GM03348 (cell line): Measurements from ENCODE around the gene CAMK4.
"Not testable (repeated sequence)": the region's sequence is repeated elsewhere in the genome, so short reads cannot be mapped to it uniquely, and the experiment has no call there.

Source experiments
- DNase-seq: peaks from one replicate; pipeline ENCODE4 v3.0.0; 2012; ENCODE audit warnings: low spot score

Gene CAMK4

DNA sequence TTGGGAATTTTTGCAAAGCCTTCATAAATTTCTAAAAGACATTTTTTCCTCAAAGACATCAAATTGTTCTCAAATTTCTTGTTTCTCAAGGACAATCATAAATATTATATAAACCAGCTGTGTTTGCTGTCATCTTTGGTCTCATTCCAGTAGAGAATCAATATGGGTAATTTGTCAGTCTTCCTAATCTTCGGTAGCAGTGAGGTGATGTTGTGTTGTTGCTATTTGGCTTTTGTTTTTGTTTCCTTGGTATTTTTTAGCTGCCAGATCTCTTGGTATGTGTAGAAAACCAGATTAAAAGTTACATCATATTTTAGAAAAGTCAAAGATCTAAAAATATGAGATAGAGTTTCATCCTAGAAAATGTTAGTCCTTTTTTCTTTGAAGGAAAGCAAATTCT lies 87.5 kb downstream of the CAMK4 start:
- DNase-seq, result no peak

DNA sequence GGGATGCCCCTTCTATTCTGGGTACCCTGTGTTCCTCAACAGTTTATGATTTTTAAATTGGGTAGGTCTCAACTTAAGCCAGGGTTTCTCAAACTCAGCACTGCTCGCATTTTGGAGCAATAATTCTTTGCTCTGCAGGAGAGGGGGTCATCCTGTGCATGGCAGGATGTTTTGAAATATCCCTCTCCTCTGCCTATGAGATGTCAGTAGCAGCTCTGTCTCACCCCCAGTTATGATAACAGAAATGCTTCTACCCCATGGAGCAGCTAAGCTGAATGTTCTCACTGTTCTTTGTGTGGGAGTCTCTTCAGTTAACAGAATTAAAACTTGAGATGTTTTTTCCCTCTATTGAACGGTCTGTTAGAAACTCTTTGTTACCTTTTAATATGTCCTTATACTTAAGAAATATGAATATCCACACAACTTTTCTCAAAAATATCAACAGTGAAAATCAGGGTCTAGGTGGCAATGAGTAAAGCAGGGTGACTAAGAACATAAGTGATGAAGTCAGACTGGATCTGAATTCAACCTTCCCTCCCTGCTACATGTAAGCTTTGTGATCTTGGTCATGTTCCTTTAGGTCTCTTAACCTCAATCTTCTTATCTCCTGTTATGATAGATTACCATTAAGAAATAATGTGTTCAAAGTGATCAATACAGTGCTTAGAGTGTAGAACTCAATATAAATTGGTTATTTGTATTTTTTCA lies 89.0 kb downstream of the CAMK4 start:
- DNase-seq, result no peak

DNA sequence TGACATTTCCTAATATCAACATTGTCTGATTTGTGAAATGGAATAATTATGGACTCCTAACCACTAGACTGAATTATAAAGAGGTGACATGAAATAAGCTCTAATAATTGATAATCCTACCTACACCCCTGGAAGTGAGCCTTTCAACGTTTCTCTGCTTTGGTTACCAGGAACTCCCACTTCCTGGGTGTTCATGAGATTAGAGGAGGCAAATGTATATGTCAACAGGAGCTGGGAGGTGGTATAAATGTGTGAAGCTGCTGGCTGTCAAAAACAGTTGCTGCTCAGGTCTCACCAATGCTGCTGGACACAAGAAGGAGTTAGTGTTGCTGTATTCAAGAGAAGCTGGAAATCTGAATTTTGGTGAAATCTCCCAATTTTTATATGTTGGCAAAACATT lies 96.8 kb downstream of the CAMK4 start:
- DNase-seq, result no peak

DNA sequence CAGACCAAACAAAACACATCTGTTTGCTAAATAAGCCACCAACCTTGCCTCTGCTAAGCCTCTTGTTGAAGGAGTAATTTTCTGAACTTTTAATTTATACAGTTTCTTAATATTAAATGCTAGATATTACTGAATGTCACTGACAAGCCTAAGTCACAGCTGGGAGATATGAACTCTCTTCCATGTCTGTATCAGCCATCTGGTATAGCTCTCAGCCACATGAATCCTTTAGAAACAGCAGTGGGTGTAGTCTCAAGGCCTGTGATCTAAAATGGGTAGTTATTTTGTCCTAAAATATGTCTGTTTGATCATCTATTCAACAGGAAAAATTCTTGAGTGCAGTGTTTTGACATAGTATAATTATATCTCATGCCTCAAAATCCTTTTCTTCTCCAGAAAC lies 97.2 kb downstream of the CAMK4 start:
- no peak for DNase-seq

DNA sequence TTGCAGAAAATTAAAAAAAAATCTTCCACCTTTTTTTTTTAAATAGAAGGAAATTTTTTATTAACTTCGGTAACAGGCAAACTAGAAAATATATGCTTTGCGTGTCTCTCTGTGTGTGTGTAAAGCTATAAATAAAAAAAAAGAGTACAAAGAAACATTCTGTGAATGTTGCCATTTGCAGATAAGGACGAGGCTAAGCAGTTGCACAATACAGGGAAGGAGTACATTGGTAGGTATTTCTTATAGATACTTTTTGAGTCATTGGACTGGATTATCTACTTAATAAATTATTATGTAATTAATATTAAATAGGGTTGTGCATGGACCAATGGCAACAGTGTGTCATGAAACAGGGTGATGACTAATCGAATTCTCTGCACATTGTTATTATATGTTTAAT lies 102.4 kb downstream of the CAMK4 start:
- DNase-seq, result no peak

DNA sequence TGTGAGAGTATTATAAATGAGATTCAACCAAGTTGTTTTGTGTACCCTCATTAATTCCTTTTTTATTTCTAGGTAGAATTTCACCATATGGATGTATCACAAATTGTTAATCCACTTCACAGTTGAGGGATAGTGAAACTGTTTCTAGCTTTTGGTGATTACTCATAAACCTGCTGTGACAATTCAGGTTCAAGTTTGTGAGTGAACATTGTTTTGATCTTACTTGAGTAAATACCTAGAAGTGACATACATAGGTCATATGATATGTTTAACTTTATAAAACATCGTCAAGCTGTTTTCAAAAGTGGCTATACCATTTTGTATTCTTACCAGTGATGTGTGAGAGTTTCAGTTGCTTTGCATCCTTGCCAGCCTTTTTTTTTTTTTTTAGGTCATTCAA lies 112.9 kb downstream of the CAMK4 start:
- DNase-seq, result no peak

DNA sequence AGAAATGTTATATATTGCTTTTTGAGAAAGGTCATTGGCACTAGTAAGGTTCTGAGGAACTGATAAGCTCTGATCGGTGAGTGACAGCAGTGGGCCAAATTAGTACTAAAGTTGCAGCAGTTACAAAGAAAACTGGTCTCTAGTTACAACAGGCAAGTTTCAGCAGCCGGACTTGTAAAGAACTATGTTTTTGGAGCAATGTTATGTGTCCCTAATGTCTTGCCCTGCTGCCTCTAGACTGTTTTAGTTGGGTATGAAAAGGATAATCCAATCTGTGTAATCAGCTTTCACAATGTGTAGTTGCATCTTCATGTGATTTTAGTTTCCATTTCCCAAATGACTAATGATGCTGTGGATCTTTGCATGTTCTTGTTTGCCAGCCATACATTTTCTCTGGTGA lies 113.5 kb downstream of the CAMK4 start:
- no peak for DNase-seq

DNA sequence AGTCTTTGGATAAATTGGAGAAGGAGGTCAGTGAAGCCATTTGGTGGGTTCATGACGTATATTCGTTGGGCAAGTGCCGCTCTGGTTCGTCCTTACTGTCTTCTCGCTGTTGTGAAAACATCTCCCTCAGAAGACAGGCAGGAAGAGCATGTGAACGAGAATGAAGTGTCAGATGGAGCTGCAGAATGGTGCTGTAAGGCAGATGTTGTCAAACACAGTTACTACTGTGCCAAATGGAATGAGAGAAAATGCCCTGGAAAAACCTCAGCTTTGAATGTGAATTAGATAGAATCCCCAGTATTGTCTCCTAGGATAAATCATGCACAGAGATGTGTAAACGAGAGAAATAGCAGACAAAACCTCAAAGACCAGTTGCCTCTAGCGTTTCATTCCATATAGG lies 121.5 kb downstream of the CAMK4 start:
- peak; percentile 16 for DNase-seq

DNA sequence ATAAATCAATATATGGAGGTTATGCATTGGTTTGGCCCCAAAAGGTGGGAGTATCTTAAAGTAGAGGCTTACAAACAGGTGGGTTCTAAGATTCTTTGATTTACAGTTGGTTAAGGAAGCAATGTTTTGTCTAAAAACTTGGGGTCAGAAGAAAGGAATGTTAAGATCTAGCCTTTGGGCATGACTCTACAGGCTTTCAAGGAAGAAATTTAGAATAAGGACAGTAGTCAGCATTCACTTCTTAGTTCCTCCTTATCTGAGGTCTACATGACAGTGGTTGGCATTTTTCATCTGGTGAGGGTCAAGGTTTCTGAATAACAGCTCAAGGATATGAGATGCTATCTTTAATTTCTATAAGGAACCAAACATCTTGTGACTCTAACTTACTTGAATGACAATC lies 122.8 kb downstream of the CAMK4 start:
- no peak for DNase-seq

DNA sequence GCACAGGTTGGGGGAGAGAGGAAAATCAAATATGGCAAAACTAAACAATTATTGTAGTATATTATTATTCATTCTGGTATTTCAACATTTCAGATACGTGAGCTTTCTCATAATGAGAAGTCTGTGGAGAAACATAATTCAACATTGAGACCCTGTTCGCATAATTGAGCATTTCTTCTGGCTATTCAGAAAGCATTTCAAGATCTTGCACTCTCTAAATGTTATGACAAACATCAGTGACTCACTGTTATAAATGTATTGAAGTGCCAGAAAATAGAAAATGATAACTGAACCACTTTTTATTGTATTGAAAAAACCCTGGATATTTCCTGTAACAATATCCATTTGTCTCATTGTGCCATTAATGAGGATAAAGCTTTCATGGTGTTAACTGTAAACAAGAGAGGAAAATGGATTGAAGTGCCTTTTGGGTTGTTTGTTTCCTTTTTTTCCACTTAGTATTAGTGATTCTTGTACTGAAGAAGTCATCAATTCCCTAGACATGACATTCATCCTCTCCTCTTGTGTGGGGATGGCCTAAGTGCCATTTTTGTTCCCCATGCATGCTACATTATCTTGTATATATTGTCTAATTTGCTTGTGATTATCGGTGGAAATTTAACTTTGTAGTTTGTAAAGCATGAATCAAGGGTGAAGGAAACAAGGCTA lies 124.6 kb downstream of the CAMK4 start:
- no peak for DNase-seq

DNA sequence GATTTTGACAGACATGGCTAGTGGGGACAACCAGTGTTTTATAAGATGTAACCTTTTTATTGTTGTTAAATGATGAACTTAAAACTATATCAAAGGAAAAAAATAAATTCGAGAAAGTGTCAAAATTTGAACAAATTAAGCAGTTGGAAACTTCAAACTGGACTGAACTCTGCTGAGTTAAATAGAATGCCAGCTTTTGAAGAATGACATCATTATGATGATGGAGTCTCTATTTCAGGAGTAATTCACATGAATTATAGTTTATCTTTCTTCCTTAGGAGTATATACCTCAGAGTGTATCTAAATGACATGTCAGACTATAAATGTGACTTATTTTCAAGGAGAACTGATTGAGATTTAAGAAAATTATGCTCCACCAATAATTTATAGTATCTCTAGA lies 125.2 kb downstream of the CAMK4 start:
- DNase-seq, result no peak

DNA sequence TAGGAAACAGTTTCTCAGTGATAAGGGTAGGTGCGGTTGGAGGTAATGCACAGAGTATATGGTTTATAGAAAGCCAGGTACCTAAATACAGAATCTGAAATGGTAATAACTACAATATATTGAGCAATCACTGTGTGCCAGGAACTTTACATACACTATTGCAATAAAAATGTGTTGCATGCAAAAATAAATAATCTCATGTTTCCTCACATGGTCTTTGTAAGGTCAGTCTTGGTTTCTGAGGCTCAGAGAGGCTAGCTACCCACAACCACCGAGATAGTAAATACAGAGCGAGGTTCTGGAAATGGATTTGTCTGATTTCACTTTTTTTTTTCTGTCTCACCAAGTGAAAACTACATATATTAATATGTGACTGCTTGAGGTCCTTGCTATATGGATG lies 128.9 kb downstream of the CAMK4 start:
- DNase-seq, result no peak

DNA sequence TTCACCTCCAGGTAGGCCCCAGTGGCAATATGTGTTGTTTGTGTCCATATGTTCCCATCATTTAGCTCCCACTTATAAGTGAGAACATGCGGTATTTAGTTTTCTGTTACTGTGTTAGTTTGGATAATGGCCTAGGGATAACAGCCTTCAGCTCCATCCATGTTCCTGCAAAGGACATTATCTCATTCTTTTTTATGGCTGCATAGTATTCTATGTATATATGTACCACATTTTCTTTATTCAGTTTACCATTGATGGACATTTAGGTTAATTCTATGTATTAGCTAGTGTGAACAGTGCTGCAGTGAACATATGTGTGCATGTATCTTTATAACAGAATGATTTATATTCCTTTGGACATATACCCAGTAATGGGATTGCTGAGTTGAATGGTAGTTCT lies 134.5 kb downstream of the CAMK4 start:
- not testable (repeated sequence) for DNase-seq

DNA sequence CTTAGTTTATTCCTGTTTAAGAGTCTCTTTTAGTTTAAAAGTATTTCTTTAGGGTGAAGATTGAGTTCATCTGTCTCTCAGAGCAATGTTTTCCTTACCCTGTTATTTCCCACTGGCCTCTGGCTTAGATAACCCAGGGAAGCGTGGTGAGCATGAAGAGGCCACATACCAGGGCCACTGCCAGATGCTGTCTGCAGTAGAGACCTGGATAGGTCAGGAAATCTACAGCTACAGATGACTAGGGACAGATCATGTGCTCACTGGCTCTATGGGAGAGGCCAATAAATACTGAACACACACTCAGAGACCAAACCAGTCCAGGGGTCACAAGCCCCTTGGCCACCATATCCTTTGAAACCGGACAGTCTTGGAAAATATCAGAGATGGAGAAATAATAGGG lies 136.0 kb downstream of the CAMK4 start:
- DNase-seq, result no peak

DNA sequence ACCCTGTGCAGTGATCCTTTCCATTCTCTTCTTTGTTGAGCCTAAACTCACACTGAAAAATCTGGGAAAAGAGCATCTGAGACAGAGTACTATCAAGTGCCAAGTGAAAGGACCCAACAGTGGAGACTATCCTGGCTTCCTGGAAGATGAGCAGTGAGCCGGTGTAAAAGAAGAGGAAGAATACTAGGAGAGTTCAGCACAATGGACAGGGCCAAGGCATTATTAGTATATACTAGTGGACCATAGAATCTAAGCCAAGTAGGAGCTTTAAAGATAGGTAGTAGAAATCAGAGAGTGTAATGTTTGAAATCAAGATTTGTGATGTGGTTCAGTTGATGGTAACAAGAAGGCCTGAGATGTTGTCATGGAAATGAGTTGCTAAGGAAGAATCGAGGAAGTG lies 140.8 kb downstream of the CAMK4 start:
- no peak for DNase-seq

DNA sequence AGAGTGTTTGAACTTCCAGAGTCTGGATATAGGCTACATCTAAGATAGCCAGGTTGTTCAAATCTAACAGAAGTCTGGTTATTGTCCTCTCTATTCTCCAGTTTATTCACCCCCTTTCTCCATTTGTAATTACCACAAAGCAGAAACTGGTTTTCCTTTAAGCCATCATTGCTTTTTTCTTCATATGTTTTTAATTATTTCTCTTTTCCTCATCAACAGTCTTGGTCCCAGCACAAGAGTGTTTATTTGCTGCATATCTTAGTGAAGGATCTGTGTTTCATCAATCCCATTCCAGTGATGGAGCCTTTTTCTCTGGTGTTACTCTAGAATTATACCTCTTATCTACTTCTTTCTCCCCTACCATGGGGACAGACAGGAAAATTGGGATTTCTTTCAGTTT lies 142.2 kb downstream of the CAMK4 start:
- no peak for DNase-seq

DNA sequence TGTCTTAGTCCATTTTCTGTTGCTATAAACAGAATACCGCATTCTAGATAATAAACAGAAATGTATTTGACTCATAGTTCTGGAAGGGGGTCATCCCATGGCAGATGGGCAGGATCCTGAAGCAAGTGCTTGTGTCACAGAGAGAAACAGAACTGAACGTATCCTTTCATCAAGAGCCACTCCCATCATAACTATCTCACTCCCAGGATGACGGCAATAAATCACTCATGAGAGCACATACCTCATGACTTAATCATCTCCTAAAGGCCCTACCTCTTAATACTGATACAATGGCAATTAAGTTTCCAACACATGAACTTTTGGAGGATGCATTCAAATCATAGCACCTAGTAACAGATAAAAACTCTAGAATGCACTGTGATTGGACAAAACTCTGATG lies 142.9 kb downstream of the CAMK4 start:
- DNase-seq, result no peak

DNA sequence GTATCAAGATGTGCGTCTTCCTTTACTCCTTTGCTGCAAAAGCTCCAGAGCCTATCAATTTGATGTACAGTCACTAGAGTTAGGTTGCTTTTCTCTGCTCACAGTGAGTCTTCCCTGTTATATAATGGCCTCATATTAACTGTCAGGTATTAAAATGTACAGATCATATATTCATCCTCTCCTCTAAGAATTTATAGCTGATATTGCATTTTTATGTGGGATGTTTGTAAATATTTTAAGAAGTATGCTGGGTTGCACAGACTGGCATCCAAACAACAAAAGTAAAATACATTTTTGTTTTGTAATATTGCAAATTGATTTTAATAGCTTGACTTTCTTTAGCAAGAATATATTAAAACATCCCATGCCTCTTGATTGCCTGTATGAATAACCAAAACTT lies 148.6 kb downstream of the CAMK4 start:
- no peak for DNase-seq

DNA sequence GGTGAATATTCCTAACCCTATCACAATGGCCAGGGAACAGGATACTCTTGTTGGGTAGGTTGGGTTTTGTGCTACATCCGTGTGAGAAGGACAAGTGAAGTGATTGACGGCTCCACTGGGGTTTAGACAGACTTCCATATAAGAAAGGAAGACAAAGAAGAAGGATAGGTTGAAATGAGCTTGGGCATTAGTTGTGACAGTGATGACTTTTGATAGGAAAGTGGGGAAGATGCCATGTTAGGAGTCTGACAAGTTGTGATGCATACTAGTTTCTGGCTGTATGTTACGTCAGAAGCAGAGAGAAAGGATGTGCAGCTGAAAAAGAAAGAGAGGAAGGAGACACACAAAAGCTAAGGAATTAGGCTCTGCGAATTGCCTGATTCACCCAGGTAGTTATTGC lies 150.2 kb downstream of the CAMK4 start:
- no peak for DNase-seq

DNA sequence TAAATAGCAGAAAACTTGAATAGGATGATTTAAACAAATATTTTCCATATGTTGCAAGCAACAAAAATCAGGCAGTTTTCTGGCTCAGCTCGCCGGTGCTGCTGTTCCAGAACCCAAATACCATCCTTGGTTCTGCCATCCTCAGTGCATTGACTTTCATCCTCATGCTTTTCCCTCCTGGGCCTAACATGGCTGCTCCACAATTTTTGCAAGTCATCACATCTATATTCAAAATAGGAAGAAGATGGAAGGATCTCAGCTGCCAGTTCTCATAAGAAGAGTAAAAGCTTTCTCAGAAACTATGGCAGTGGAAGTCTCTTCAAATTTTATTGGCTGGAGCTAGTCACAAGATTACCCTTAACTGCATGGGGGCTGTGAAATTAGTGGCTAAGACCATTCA lies 151.5 kb downstream of the CAMK4 start:
- no peak for DNase-seq

DNA sequence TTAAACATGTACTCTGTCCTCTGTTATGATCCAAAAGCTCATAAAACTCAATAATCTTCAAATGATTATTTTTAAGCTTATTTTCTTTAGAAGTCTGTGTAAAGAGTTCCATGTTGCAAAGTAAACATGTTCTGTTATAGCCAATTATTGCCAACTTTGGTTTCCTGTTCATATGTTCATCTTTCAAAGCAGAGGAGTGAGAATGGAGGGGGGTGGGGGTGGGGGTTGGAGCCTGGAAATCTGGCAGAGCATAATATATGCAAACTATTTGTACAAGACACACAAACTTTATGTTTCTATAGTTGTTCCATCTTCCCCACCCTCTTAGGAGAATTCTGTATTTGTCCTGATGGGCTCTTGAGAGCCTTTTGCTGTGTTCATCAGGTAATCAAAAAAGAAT lies 153.1 kb downstream of the CAMK4 start:
- no peak for DNase-seq

DNA sequence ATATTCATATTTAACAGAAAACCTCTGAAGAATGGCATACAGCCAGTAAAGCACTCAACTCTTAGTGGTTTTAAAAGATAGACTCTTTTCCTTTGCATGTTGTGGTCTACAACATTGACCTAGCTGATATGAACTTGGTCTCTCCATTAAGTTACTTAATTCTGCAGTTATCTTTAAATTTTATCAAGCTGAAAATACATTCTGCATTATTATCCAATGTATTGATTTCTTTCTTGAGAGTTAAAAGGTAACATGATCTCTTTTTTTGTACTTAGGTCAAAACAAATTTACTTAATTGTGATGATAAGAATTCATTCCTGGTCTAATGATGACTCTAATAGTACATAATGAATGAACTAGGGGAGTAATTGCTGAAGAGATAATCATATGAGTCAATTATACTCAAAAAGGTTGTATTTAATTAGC lies 155.2 kb downstream of the CAMK4 start:
- DNase-seq, result no peak

DNA sequence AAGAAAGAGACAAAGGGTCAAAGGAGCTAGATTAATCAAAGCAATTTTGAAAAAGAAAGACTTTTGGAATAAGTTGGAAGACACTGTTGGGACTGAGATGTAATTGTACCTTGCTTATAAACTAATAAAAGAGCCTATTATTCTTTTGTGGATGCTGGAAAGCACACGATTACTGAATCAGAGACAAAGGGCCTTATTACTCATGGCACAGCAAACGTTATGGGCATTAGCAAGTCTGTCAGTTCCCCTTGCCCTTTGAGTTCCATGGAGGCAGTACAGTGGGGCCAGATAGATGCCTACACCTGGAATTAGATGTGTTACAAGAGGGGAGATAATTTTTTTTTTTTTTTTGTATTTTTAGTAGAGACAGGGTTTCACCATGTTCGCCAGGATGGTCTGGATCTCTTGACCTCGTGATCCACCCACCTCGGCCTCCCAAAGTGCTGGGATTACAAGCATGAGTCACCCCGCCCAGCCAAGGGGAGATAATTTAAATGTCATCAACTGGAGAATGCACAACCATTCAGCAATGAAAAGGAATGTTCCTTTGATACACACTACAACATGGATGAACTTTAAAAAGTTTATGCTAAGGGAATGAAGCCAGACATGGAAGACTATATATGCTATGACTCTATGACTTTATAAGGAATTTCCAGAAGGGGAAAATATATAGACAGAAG lies 159.2 kb downstream of the CAMK4 start:
- DNase-seq, result no peak

DNA sequence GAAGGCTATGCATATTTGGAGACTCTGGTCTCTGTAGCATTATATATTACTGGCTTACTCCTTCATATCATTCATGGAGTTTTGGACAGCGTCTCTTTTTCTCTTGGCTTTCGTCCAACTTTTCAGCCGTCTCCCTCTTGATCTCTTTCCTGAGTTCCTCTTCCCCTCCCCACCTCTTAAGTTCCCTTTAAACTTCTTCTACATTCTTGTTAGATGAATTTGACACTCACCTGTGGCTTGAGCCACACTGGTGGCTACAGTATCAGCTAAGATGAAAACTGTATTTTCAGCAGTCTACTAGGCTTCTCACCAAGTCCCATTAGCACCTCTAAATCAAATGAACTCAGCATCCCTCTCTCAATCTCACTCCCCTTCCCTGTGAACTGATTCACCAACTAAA lies 160.0 kb downstream of the CAMK4 start:
- DNase-seq, result no peak
